ENCODE data around the gene XXYLT1. TPM values are rescaled to one million over a fixed set of nuclear protein-coding genes. Genes with fewer than 3 reads are reported as not detected.

The XXYLT1 gene
- total RNA-seq, 2 experiments from 2014 or later = 17.2 to 19.6 TPM

- TF ChIP-seq EZH2phosphoT487 (IDR thresholded peaks at IDR 0.05; ENCODE audit: borderline replicate concordance, low read depth, low read length) (no peak), CTCF (conservative IDR thresholded peaks at IDR 0.05; ENCODE audit: low read length) (no peak)
- Histone ChIP-seq H3K4me3 (ENCODE audit: low read depth, low read length, poor library complexity, severe bottlenecking) (peak overlapping the region; percentile 63), H3K9me2 (ENCODE audit: insufficient read depth, low read length) (no peaks in the 10 kb centered on the region), H2AFZ (ENCODE audit: low read length) (peak overlapping the region; percentile 28; the same call in 1 of the 2 replicates), H3K27ac (ENCODE audit: low read depth, low read length, poor library complexity, severe bottlenecking) (peak overlapping the region; percentile 77), H3K4me2 (ENCODE audit: low read length) (peak overlapping the region; percentile 85), H3K36me3 (ENCODE audit: insufficient read depth, low read length) (no peaks in the 10 kb centered on the region), H3K9me3 (ENCODE audit: low read length) (no peaks in the 10 kb centered on the region), H4K20me1 (ENCODE audit: insufficient read depth, low read length) (no peaks in the 10 kb centered on the region), H3K4me1 (ENCODE audit: insufficient read depth, low read length, poor library complexity, severe bottlenecking) (peaks cover 77% of the 10 kb centered on the region), H3K79me2 (ENCODE audit: insufficient read depth, low read depth, low read length) (0 out of 2 replicates have a peak, but pooled peaks cover 8% of the 10 kb centered on the region)
- POLR2A ChIA-PET = no interaction called here
- CTCF ChIA-PET (ENCODE audit: unreplicated experiment) = no interaction called here
- no TSS peak for BruUV-seq (replicated peaks)
- DNase-seq (ENCODE audit: low spot score) = peak; percentile 64
- intact Hi-C loops (cut with micrococcal nuclease; ENCODE audit: unreplicated experiment) = loop anchor here (10.0 kb wide), 1 partner anchor 666 kb away; the partner anchor contains the start of gene ATP13A3
Observed at GRCh38 chr3:195150181-195151118, 120.5 kb downstream of the XXYLT1 start.

- H3K4me2 ChIP-seq (ENCODE audit: low read length) = peak overlapping the region; percentile 85
- peaks cover 76% of the 10 kb centered on the region for H3K4me1 ChIP-seq (ENCODE audit: insufficient read depth, low read length, poor library complexity, severe bottlenecking)
- peak overlapping the region; percentile 77 for H3K27ac ChIP-seq (ENCODE audit: low read depth, low read length, poor library complexity, severe bottlenecking)
- no peaks in the 10 kb centered on the region for H3K36me3 ChIP-seq (ENCODE audit: insufficient read depth, low read length)
- ChIA-PET CTCF (ENCODE audit: unreplicated experiment) (interaction anchor here (1.3 kb wide), 1 partner anchor 121 kb away, joined by 5 read pairs; no protein-coding TSS in a partner anchor), POLR2A (interaction anchor here (0.6 to 1.4 kb wide), 4 partner anchors 8 to 392 kb away, joined by 3 to 9 read pairs (median 3); no protein-coding TSS in a partner anchor)
- BruUV-seq (replicated peaks) = no TSS peak
- no peaks in the 10 kb centered on the region for H3K9me2 ChIP-seq (ENCODE audit: insufficient read depth, low read length)
- H3K79me2 ChIP-seq (ENCODE audit: insufficient read depth, low read depth, low read length) = 0 out of 2 replicates have a peak, but pooled peaks cover 8% of the 10 kb centered on the region
- no peak for DNase-seq (ENCODE audit: low spot score)
- peak overlapping the region; percentile 63 for H3K4me3 ChIP-seq (ENCODE audit: low read depth, low read length, poor library complexity, severe bottlenecking)
- intact Hi-C loops (cut with micrococcal nuclease; ENCODE audit: unreplicated experiment) = loop anchor here (5.0 to 10.0 kb wide), 2 partner anchors 462 to 665 kb away; partner anchors contain the start of genes ATP13A3 and FAM43A
- no peaks in the 10 kb centered on the region for H4K20me1 ChIP-seq (ENCODE audit: insufficient read depth, low read length)
- TF ChIP-seq CTCF (conservative IDR thresholded peaks at IDR 0.05; ENCODE audit: low read length) (no peak), EZH2phosphoT487 (IDR thresholded peaks at IDR 0.05; ENCODE audit: borderline replicate concordance, low read depth, low read length) (no peak)
- H2AFZ ChIP-seq (ENCODE audit: low read length) = no peak overlapping the region; the same call in 1 of the 2 replicates
- H3K9me3 ChIP-seq (ENCODE audit: low read length) = no peaks in the 10 kb centered on the region
Observed at GRCh38 chr3:195149292-195150030, 121.5 kb downstream of the XXYLT1 start.

Data from OCI-LY7 (cell line).